Measurements from ENCODE around the gene ZBTB21. TPM values are rescaled to one million over a fixed set of nuclear protein-coding genes. Genes with fewer than 3 reads are reported as not detected.
A peak's percentile ranks its signal among the peaks of the same experiment; 100 is the strongest.

ZBTB21 gene
- total RNA-seq, 4 donors from 2014 or later, result 2.8 to 29.9 (median 14.4) TPM

DNA sequence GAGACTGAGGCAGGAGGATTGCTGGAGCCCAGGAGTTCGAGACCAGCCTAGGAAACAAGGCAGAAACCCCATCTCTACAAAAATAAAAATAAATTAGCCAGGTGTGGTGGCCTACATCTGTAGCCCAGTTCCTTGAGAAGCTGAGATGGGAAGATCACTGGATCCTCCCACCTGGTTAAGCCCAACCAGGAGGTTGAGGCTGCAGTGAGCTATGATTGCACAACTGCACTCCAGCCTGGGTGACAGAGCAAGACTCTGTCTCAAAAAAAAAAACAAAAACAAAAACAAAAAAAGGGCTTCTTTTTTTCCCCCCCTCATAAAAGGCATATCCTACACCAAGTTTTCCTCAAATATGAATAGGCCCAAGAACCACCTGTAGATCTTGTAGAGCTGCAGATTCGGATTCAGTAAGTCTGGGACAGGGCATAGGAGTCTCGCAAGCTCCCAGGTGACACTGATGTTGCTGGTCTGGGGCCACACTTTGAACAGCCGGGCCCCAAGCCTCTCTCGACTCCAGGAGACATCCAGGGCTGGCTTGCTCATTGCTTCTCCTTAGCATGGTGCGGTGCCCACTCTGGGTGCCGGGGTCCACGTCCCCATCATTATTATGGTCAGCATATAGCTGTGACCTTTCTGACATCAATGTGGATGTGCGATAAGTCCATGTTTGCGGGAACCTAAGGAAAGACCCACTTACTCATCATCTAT lies 38.9 kb upstream of the ZBTB21 start:
- intact Hi-C loops (cut with DNase I; ENCODE audit: low total_unique reads), result no loop called here
- Histone ChIP-seq H3K4me3 (no peak overlapping the region), H3K9me3 (no peaks in the 10 kb centered on the region), H3K27ac (no peak overlapping the region), H3K36me3 (no peaks in the 10 kb centered on the region), H3K4me1 (peaks cover 0 to 4% of the 10 kb centered on the region in 2 donors), H3K27me3 (no peaks in the 10 kb centered on the region)
- no peak for TF ChIP-seq POLR2A (IDR thresholded peaks at IDR 0.05)
- TF ChIP-seq CTCF (IDR thresholded peaks at IDR 0.05), result no peak
- no peak for DNase-seq

DNA sequence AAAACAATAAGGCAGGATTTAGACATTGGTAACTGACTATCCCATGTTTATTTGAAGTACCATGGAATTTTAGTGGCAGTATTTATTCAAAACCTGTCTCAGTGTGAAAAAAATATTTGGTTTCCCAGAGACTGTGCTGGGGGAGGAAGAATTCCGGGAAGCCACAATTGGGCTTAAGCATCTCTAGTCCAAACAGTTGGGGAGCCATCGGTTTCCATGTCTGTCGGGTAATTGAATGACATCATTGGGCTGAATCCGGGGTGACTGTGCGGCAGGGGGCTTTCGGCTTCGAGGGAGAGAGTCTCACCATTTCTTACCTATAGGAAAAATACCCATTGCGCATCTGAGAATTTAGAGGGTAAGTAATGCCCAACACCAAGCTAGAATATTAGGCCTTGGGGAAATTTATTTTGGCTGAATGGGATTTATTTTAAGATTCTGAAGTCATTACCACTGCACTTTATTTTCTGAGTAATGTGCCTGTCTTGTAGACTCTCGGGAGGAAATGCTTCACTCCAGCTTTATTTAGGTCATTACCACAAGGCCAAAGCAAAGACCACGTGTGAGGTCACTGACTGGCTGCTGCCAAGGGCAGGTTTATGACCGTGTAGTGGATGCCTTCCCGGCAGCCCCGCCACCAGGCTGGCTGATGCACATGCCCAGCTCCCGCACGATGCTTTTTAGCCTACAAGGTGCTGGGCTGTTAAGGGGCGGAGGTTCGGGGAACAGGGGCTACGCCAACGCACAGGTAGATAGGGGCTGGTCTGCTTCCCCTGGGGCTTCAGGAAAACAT lies 37.9 kb upstream of the ZBTB21 start:
- intact Hi-C loops (cut with DNase I; ENCODE audit: low total_unique reads), result no loop called here

GRCh38 chr21:42044871-42045495 lies 34.8 kb upstream of the ZBTB21 start:
- intact Hi-C loops (cut with DNase I; ENCODE audit: low total_unique reads), result no loop called here

More for the DNA sequence above, 37.9 kb upstream of the ZBTB21 start:
- H3K4me3 ChIP-seq, result no peak overlapping the region
- no peaks in the 10 kb centered on the region for H3K27me3 ChIP-seq
- peak; percentile 50 to 61 for DNase-seq
- no peaks in the 10 kb centered on the region for H3K9me3 ChIP-seq
- TF ChIP-seq CTCF (IDR thresholded peaks at IDR 0.05) (peak in 1 of 4 experiments; percentile 3), POLR2A (IDR thresholded peaks at IDR 0.05) (no peak)
- no peaks in the 10 kb centered on the region for H3K36me3 ChIP-seq
- H3K27ac ChIP-seq, result peak overlapping the region; percentile 18 to 42
- peaks cover 0 to 4% of the 10 kb centered on the region in 2 donors for H3K4me1 ChIP-seq

GRCh38 chr21:42043961-42044360 lies 33.8 kb upstream of the ZBTB21 start:
- no peak overlapping the region for H3K27ac ChIP-seq
- H3K27me3 ChIP-seq, result no peaks in the 10 kb centered on the region
- no peaks in the 10 kb centered on the region for H3K9me3 ChIP-seq
- H3K4me1 ChIP-seq, result peaks cover 0 to 12% of the 10 kb centered on the region in 2 donors
- DNase-seq, result no peak
- no peaks in the 10 kb centered on the region for H3K36me3 ChIP-seq
- TF ChIP-seq CTCF (IDR thresholded peaks at IDR 0.05) (no peak), POLR2A (IDR thresholded peaks at IDR 0.05) (no peak)
- intact Hi-C loops (cut with DNase I; ENCODE audit: low total_unique reads), result no loop called here
- no peak overlapping the region for H3K4me3 ChIP-seq

More at GRCh38 chr21:42044871-42045495, 34.8 kb upstream of the ZBTB21 start:
- DNase-seq, result no peak
- Histone ChIP-seq H3K9me3 (no peaks in the 10 kb centered on the region), H3K36me3 (no peaks in the 10 kb centered on the region), H3K27ac (no peak overlapping the region), H3K4me3 (no peak overlapping the region), H3K4me1 (peaks cover 0 to 7% of the 10 kb centered on the region in 2 donors), H3K27me3 (no peaks in the 10 kb centered on the region)
- TF ChIP-seq POLR2A (IDR thresholded peaks at IDR 0.05), result no peak
- TF ChIP-seq CTCF (IDR thresholded peaks at IDR 0.05), result no peak
